ENCODE results near the gene NANS.
A peak's percentile ranks its signal among the peaks of the same experiment; 100 is the strongest.
"Not testable (repeated sequence)": the region's sequence is repeated elsewhere in the genome, so short reads cannot be mapped to it uniquely, and the experiment has no call there.

Gene NANS

GRCh38 chr9:98039607-98040017 is 16.9 kb upstream of the NANS start:
- DNase-seq, result no peak

- DNase-seq, result no peak
These were observed 16.3 kb upstream of the NANS start for GRCh38 chr9:98040212-98040611.

GRCh38 chr9:98043915-98044314 is 12.6 kb upstream of the NANS start:
- DNase-seq, result no peak

- no peak for DNase-seq
These were observed 11.0 kb upstream of the NANS start for GRCh38 chr9:98045234-98046179.

- no peak for DNase-seq
These were observed 10.4 kb upstream of the NANS start for GRCh38 chr9:98046180-98046543.

- DNase-seq, result no peak
These were observed 9.5 kb upstream of the NANS start for GRCh38 chr9:98047002-98047401.

GRCh38 chr9:98049288-98050072 is 7.1 kb upstream of the NANS start:
- DNase-seq, result no peak

GRCh38 chr9:98050351-98050750 is 6.2 kb upstream of the NANS start:
- no peak for DNase-seq

GRCh38 chr9:98054376-98054951 is 2.1 kb upstream of the NANS start:
- DNase-seq, result no peak

- peak; percentile 24 for DNase-seq
These were observed 737 bp downstream of the NANS start for GRCh38 chr9:98057138-98057799.

GRCh38 chr9:98062161-98062560 is 5.6 kb downstream of the NANS start:
- DNase-seq, result no peak

GRCh38 chr9:98064623-98065392 is 8.3 kb downstream of the NANS start:
- DNase-seq, result no peak

GRCh38 chr9:98066235-98066634 is 9.7 kb downstream of the NANS start:
- DNase-seq, result no peak

- no peak for DNase-seq
These were observed 10.7 kb downstream of the NANS start for GRCh38 chr9:98067184-98067583.

GRCh38 chr9:98069551-98069950 is 13.0 kb downstream of the NANS start:
- no peak for DNase-seq

GRCh38 chr9:98070704-98071103 is 14.2 kb downstream of the NANS start:
- no peak for DNase-seq

- no peak for DNase-seq
These were observed 15.2 kb downstream of the NANS start for GRCh38 chr9:98071737-98072136.

- peak; percentile 52 for DNase-seq
These were observed 17.8 kb downstream of the NANS start for GRCh38 chr9:98074115-98074990.

- peak; percentile 55 for DNase-seq
These were observed 18.8 kb downstream of the NANS start for GRCh38 chr9:98075332-98075805.

- not testable (repeated sequence) for DNase-seq
These were observed 20.0 kb downstream of the NANS start for GRCh38 chr9:98076514-98076890.

GRCh38 chr9:98078895-98079294 is 22.4 kb downstream of the NANS start:
- no peak for DNase-seq
